ENCODE measurements around the gene TSHZ1.

- no peak for TF ChIP-seq CTCF (IDR thresholded peaks at IDR 0.05 in 8 of 11, conservative IDR thresholded peaks at IDR 0.05 in 3 of 11)
- no peak for TF ChIP-seq POLR2AphosphoS5 (IDR thresholded peaks at IDR 0.05)
- TF ChIP-seq POLR2A (IDR thresholded peaks at IDR 0.05) = no peak
These were observed 59.1 kb downstream of the TSHZ1 start for GRCh38 chr18:75269696-75270095.

All from spleen (tissue), 7 donors.